Activated T-cell treated with anti-CD3 and anti-CD28 coated beads, Interleukin-2, amount 50 U/mL, for 4 hours (primary cell): ENCODE measurements around the gene CNOT1. TPM values are rescaled to one million over a fixed set of nuclear protein-coding genes. Genes with fewer than 3 reads are reported as not detected.

Experiments
- total RNA-seq, 3 donors: library from RNA; stranded (reverse); gene quantifications; one replicate each; pipeline ENCODE4 v1.2.1, GENCODE V29; 2021

Gene CNOT1
- total RNA-seq, 3 donors from 2014 or later = 235 to 253 (median 249) TPM

Other genes starting within 250 kb of the CNOT1 start
- gene GINS3, start 237.4 kb downstream of the CNOT1 start, total RNA-seq = 10 to 100 TPM; 20.7 to 23.2 (median 22.1) TPM
- gene NDRG4, start 129.7 kb downstream of the CNOT1 start, total RNA-seq = under 1 TPM; 0.54 to 0.91 (median 0.84) TPM
- gene SETD6, start 114.3 kb downstream of the CNOT1 start, total RNA-seq = 10 to 100 TPM; 31.7 to 36.5 (median 33.3) TPM
- 10 to 100 TPM; 10.4 to 14.5 (median 12.2) TPM for gene SLC38A7, start 54.9 kb upstream of the CNOT1 start, total RNA-seq
- gene GOT2, start 104.5 kb upstream of the CNOT1 start, total RNA-seq = 100 to 1,000 TPM; 143 to 147 (median 143) TPM